ENCODE data around the gene ADAM17.

DNA sequence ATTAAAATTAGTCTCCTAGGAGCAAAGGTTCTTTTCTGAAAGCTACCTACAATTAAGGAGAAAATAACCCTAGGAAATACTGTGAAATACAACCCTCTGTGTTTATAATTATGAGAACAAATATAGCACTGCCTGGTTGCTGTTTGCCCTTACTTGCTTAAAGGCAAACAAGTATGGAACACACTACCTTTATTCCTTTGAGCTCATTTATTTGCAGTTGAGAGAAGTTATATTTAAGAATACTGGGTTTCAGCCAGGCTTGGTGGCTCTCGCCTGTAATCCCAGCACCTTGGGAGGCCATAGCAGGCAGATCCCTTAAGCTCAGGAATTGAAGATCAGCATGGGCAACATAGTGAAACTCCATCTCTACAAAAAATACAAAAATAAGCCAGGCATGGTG lies 104.4 kb downstream of the ADAM17 start:
- TF ChIP-seq GATA2 (IDR thresholded peaks at IDR 0.05; ENCODE audit: low read depth, low read length) (no peak), GATA3 (IDR thresholded peaks at IDR 0.05; ENCODE audit: low read depth, low read length) (no peak)
